HepG2 (cell line): ENCODE results near the gene NUP58. TPM values are rescaled to one million over a fixed set of nuclear protein-coding genes. Genes with fewer than 3 reads are reported as not detected.

Source experiments
- ATAC-seq: fragments of 200-7000 bp; cut with Tn5 transposase; 3 replicates; pipeline ENCODE4 v1.9.1; 2020; ENCODE audit warnings: mild to moderate bottlenecking, moderate library complexity
- BruUV-seq: library from RNA; stranded (reverse); fragments of 400-500 nt; replicated peaks from 2 replicates; lab custom pipeline; 2021; lab: Mats Ljungman, UMichigan
- CTCF ChIA-PET: fragments of 300-600 bp; formaldehyde crosslinking; extraction: SDS; loops from one replicate; lab custom pipeline; 2021; ENCODE audit warnings: low total read pairs, inconsistent platforms, low intra/inter-chr PET ratio; lab: Yijun Ruan, JAX
- POLR2A ChIA-PET: fragments of 350-600 bp; sonication (Branson Sonifier 250); formaldehyde crosslinking; loops from one replicate; lab custom pipeline; 2020; ENCODE audit warnings: antibody characterized with exemption, inconsistent platforms; lab: Yijun Ruan, JAX
- DNase-seq: peaks from one replicate; pipeline ENCODE4 v3.0.0-alpha.2; 2015; ENCODE audit warnings: low spot score
- FAIRE-seq: peaks from 3 replicates; lab custom pipeline; 2011; peaks lifted over from hg19 to GRCh38; lab: Jason Lieb, UNC
- H2AFZ ChIP-seq: one replicate; pipeline ENCODE4 v1.6.1; 2011; ENCODE audit warnings: low read length, inconsistent platforms
- H3K27ac ChIP-seq: fragments of 300-600 bp; 3 replicates; pipeline ENCODE4 v1.8.0; 2011; ENCODE audit warnings: mixed run types, mild to moderate bottlenecking, mixed read lengths, low read length, inconsistent platforms; ENCODE audit not compliant: insufficient read depth; ENCODE audit errors: extremely low read length
- H3K27me3 ChIP-seq, 2 experiments: fragments of 200-600 bp in 1 of 2; 2 replicates in 1 of 2; 3 replicates in 1 of 2; pipeline versions ENCODE4 v1.6.0 to v1.8.0; 2011; ENCODE audit warnings: low read length in 2 of 2, mild to moderate bottlenecking in 2 of 2, moderate library complexity in 2 of 2, inconsistent platforms in 1 of 2; ENCODE audit not compliant: insufficient read depth in 2 of 2, control insufficient read depth in 1 of 2
- H3K36me3 ChIP-seq, 2 experiments: fragments of 200-600 bp in 1 of 2; replicated peaks in 1 of 2; 2 replicates in 1 of 2; 3 replicates in 1 of 2; pipeline versions ENCODE4 v1.5.1 to v1.8.0; 2011; ENCODE audit warnings: low read length in 2 of 2, inconsistent platforms in 1 of 2; ENCODE audit not compliant: insufficient read depth in 2 of 2, control insufficient read depth in 1 of 2
- H3K4me1 ChIP-seq: 2 replicates; pipeline ENCODE4 v1.5.1; 2012; ENCODE audit warnings: low read length, inconsistent platforms; ENCODE audit not compliant: insufficient read depth
- H3K4me2 ChIP-seq: 2 replicates; pipeline ENCODE4 v1.6.0; 2011; ENCODE audit warnings: low read depth, low read length, inconsistent platforms
- H3K4me3 ChIP-seq, 3 experiments: fragments of 200-600 bp in 1 of 3; sonication (generic), shearing (Covaris generic) in 1 of 3; replicated peaks in 1 of 3; 2 replicates each; pipeline ENCODE4 v1.5.1; 2011 to 2016; ENCODE audit warnings: low read length in 3 of 3, inconsistent platforms in 2 of 3, low read depth in 2 of 3, mild to moderate bottlenecking in 2 of 3, control low read depth in 1 of 3, mixed read lengths in 1 of 3; ENCODE audit not compliant: insufficient read depth in 1 of 3
- H3K79me2 ChIP-seq: one replicate; pipeline ENCODE4 v1.6.1; 2011; ENCODE audit warnings: low read length, inconsistent platforms; ENCODE audit not compliant: insufficient read depth
- H3K9ac ChIP-seq: 2 replicates; pipeline ENCODE4 v1.6.0; 2011; ENCODE audit warnings: mild to moderate bottlenecking, low read depth, low read length, inconsistent platforms; ENCODE audit not compliant: insufficient read depth
- H3K9me3 ChIP-seq: 2 replicates; pipeline ENCODE4 v1.5.1; 2012; ENCODE audit warnings: mild to moderate bottlenecking, low read length
- H4K20me1 ChIP-seq: 2 replicates; pipeline ENCODE4 v1.6.0; 2011; ENCODE audit warnings: inconsistent platforms, mild to moderate bottlenecking, low read length, moderate library complexity; ENCODE audit not compliant: insufficient read depth
- ATM ChIP-seq: fragments of 450-650 bp; IDR thresholded peaks from 2 replicates; pipeline ENCODE4 v1.7.1; 2017; ENCODE audit warnings: mild to moderate bottlenecking, borderline replicate concordance
- TCF7 ChIP-seq: sonication (generic); IDR thresholded peaks from 2 replicates; pipeline ENCODE4 v1.6.1; 2016; ENCODE audit warnings: antibody characterized with exemption, low read depth
- ZNF263 ChIP-seq: sonication (generic); formaldehyde crosslinking; IDR thresholded peaks from 2 replicates; pipeline ENCODE4 v1.4.0; 2020; ENCODE audit warnings: missing genetic modification reagents
- WGBS: methylation state at CpG from one replicate; pipeline ENCODE4 v1.1.6; 2017; ENCODE audit warnings: low lambda C conversion rate; 5-methylcytosine and 5-hydroxymethylcytosine counted together
- in situ Hi-C: cut with HindIII; loops from 2 replicates; pipeline ENCODE4 v1.10.0; 2017; ENCODE audit warnings: low pct_unique_long_range_greater_than_20kb; ENCODE audit not compliant: extremely low pct_ligation_motif_present
- intact Hi-C: fragments of 100-400 bp; cut with micrococcal nuclease; formaldehyde crosslinking; loops from one replicate; pipeline ENCODE4 v1.10.0; 2022; ENCODE audit not compliant: unreplicated experiment
- polyA plus RNA-seq, 8 experiments: library from polyadenylated mRNA; depleted of rRNA in 3 of 8; stranded (reverse) in 7 of 8; unstranded in 1 of 8; fragments of >200 nt; fragmentation: Illumina TruSeq in 4 of 8; extraction: Trizol in 4 of 8; gene quantifications; 2 replicates each; pipeline versions ENCODE4 v1.2.1 to v1.2.3, GENCODE V29; 2011 to 2016; ENCODE audit warnings: low read depth in 4 of 8, missing spikeins in 1 of 8, mixed read lengths in 1 of 8; ENCODE audit not compliant: insufficient read depth in 1 of 8
- total RNA-seq, 5 experiments: library from RNA; depleted of rRNA; stranded (reverse); fragments of >200 nt; fragmentation: Illumina TruSeq; extraction: Trizol; gene quantifications; 2 replicates each; pipeline ENCODE4 v1.2.3, GENCODE V29; 2016; ENCODE audit warnings: low read depth in 1 of 5
- TF ChIP-seq, protein P1 (sequence below): sonication (generic); formaldehyde crosslinking; IDR thresholded peaks from 2 replicates; pipeline ENCODE4 v1.9.0; 2022; ENCODE audit warnings: missing genetic modification reagents, mild to moderate bottlenecking, borderline replicate concordance

The NUP58 gene
- total and polyA plus RNA-seq, 2 of the 13 experiments (the other 11 are each of a cell fraction or from before 2014, with no cell fraction given) = 45.4 to 46.5 TPM

DNA sequence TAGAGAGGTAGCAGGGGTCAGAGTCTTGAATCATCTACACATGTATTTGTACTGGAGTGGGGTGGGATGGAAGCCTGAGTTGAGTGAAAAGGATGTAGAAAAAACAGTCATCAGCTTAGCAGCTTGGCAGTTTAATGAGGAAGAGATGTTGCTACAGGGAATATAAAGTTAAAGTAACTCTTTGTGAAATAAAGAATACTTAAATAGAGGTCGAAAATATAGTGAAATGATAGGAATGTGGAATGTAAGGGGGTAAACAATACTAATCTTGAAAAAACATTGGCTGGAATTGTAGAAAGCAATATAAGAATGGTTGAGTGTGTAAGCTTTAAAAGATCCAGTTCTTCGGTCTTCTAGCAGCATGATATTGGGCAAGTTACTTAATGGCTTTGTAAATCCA is 22.7 kb downstream of the NUP58 start:
- Histone ChIP-seq H3K27ac (no peak overlapping the region), H4K20me1 (no peaks in the 10 kb centered on the region), H3K4me2 (no peak overlapping the region), H3K27me3 (no peaks in the 10 kb centered on the region), H3K4me3 (no peak overlapping the region), H3K4me1 (no peaks in the 10 kb centered on the region), H3K9me3 (no peaks in the 10 kb centered on the region), H3K9ac (no peak overlapping the region), H2AFZ (no peak overlapping the region), H3K79me2 (no peaks in the 10 kb centered on the region), H3K36me3 (peaks cover 5 to 69% of the 10 kb centered on the region in 2 experiments)
- ChIA-PET CTCF (no interaction called here), POLR2A (no interaction called here)
- TF ChIP-seq ZNF263 (no peak), ATM (no peak)
- TF ChIP-seq, protein P1, sequence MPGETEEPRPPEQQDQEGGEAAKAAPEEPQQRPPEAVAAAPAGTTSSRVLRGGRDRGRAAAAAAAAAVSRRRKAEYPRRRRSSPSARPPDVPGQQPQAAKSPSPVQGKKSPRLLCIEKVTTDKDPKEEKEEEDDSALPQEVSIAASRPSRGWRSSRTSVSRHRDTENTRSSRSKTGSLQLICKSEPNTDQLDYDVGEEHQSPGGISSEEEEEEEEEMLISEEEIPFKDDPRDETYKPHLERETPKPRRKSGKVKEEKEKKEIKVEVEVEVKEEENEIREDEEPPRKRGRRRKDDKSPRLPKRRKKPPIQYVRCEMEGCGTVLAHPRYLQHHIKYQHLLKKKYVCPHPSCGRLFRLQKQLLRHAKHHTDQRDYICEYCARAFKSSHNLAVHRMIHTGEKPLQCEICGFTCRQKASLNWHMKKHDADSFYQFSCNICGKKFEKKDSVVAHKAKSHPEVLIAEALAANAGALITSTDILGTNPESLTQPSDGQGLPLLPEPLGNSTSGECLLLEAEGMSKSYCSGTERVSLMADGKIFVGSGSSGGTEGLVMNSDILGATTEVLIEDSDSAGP = no peak
- ATAC-seq (no peak), FAIRE-seq (no peak), DNase-seq (no peak)
- WGBS = 89% methylated on average over 2 of the region's 2 CpGs
- no TSS peak for BruUV-seq
- intact Hi-C loops = no loop called here
- in situ Hi-C loops = no loop called here

DNA sequence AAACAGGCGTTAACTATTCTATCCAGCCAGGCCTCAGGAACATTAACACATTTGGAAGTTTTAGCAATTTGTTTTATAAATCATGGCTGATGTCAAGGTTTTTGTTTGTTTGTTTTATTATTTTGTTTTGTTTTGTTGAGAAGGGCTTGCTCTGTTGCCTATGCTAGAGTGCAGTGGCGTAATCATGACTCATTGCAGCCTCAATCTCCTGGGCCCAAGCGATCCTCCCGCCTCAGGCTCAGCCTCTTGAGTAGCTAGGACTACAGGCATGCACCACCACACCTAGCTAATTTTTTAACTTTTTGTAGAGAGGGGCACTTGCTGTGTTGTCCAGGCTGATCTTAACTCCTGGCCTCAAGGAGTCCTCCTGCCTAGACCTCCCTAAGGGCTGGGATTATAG is 28.3 kb downstream of the NUP58 start:
- DNase-seq (no peak), ATAC-seq (no peak)
- Histone ChIP-seq H3K36me3 (peaks cover 11 to 74% of the 10 kb centered on the region in 2 experiments), H3K27me3 (no peaks in the 10 kb centered on the region), H3K27ac (no peak overlapping the region), H2AFZ (no peak overlapping the region), H3K9me3 (no peaks in the 10 kb centered on the region), H3K79me2 (no peaks in the 10 kb centered on the region), H4K20me1 (no peaks in the 10 kb centered on the region)
- no TSS peak for BruUV-seq
- POLR2A ChIA-PET = no interaction called here
- intact Hi-C loops = no loop called here
- 98% methylated on average over 4 of the region's 4 CpGs for WGBS
- no peak for TF ChIP-seq TCF7
- TF ChIP-seq, all 625 proteins: peak for 0
- Histone ChIP-seq H3K9ac (no peak overlapping the region), H3K4me3 (no peak overlapping the region), H3K4me1 (no peaks in the 10 kb centered on the region), H3K4me2 (no peak overlapping the region)
- in situ Hi-C loops = no loop called here
- FAIRE-seq = no peak
- CTCF ChIA-PET = no interaction called here
